Activated naive CD4-positive, alpha-beta T cell treated with anti-CD3 and anti-CD28 coated beads, Interleukin-2, amount 10 ng/mL, durations not matched to agents 7 days and 5 days (primary cell): Measurements from ENCODE around the gene CLEC16A.

ENCODE experiments used
- CTCF ChIA-PET: fragments of 350-600 bp; sonication (Branson Sonifier 250); formaldehyde crosslinking; loops from one replicate; lab custom pipeline; 2021; ENCODE audit warnings: antibody characterized with exemption; lab: Charles Lee
- DNase-seq: peaks from one replicate; pipeline ENCODE4 v3.0.0-alpha.2; 2020
- H3K27ac Mint-ChIP-seq: one replicate; pipeline ENCODE4 v1.8.0; 2021; ENCODE audit warnings: mild to moderate bottlenecking, moderate library complexity, mixed read lengths
- H3K27me3 Mint-ChIP-seq: one replicate; pipeline ENCODE4 v1.8.0; 2021; ENCODE audit warnings: mild to moderate bottlenecking, mixed read lengths
- H3K36me3 Mint-ChIP-seq: one replicate; pipeline ENCODE4 v1.8.0; 2021; ENCODE audit warnings: mixed read lengths
- H3K4me1 Mint-ChIP-seq: one replicate; pipeline ENCODE4 v1.8.0; 2021; ENCODE audit warnings: mixed read lengths
- H3K4me3 Mint-ChIP-seq: one replicate; pipeline ENCODE4 v1.8.0; 2021; ENCODE audit warnings: mild to moderate bottlenecking, moderate library complexity, mixed read lengths
- H3K9me3 Mint-ChIP-seq: one replicate; pipeline ENCODE4 v1.8.0; 2021; ENCODE audit warnings: mixed read lengths

CLEC16A gene

GRCh38 chr16:11020388-11020787 is 76.0 kb downstream of the CLEC16A start:
- no peaks in the 10 kb centered on the region for H3K9me3 Mint-ChIP-seq
- CTCF ChIA-PET: no interaction called here
- H3K4me3 Mint-ChIP-seq: no peak overlapping the region
- no peak overlapping the region for H3K27ac Mint-ChIP-seq
- no peaks in the 10 kb centered on the region for H3K27me3 Mint-ChIP-seq
- peaks cover 12% of the 10 kb centered on the region for H3K4me1 Mint-ChIP-seq
- DNase-seq: no peak
- peaks cover 46% of the 10 kb centered on the region for H3K36me3 Mint-ChIP-seq

- H3K4me1 Mint-ChIP-seq: peaks cover 12% of the 10 kb centered on the region
- CTCF ChIA-PET: no interaction called here
- no peak overlapping the region for H3K4me3 Mint-ChIP-seq
- no peaks in the 10 kb centered on the region for H3K27me3 Mint-ChIP-seq
- DNase-seq: no peak
- peaks cover 50% of the 10 kb centered on the region for H3K36me3 Mint-ChIP-seq
- H3K27ac Mint-ChIP-seq: no peak overlapping the region
- H3K9me3 Mint-ChIP-seq: peaks cover 3% of the 10 kb centered on the region
Measured at GRCh38 chr16:11020792-11021551, 76.6 kb downstream of the CLEC16A start.

GRCh38 chr16:11022002-11022401 is 77.6 kb downstream of the CLEC16A start:
- Mint-ChIP-seq H3K4me1 (peaks cover 8% of the 10 kb centered on the region), H3K27ac (no peak overlapping the region), H3K4me3 (no peak overlapping the region), H3K9me3 (peaks cover 12% of the 10 kb centered on the region), H3K36me3 (peaks cover 60% of the 10 kb centered on the region), H3K27me3 (no peaks in the 10 kb centered on the region)
- no peak for DNase-seq
- CTCF ChIA-PET: no interaction called here

GRCh38 chr16:11023262-11024039 is 79.1 kb downstream of the CLEC16A start:
- no peak overlapping the region for H3K4me3 Mint-ChIP-seq
- H3K27me3 Mint-ChIP-seq: no peaks in the 10 kb centered on the region
- DNase-seq: no peak
- H3K4me1 Mint-ChIP-seq: peaks cover 8% of the 10 kb centered on the region
- no peak overlapping the region for H3K27ac Mint-ChIP-seq
- peaks cover 18% of the 10 kb centered on the region for H3K9me3 Mint-ChIP-seq
- H3K36me3 Mint-ChIP-seq: peaks cover 75% of the 10 kb centered on the region
- CTCF ChIA-PET: no interaction called here

GRCh38 chr16:11024333-11025053 is 80.1 kb downstream of the CLEC16A start:
- no peak overlapping the region for H3K4me3 Mint-ChIP-seq

GRCh38 chr16:11025120-11025531 is 80.8 kb downstream of the CLEC16A start:
- Mint-ChIP-seq H3K27me3 (no peaks in the 10 kb centered on the region), H3K27ac (no peak overlapping the region), H3K4me1 (peaks cover 10% of the 10 kb centered on the region), H3K9me3 (peaks cover 32% of the 10 kb centered on the region), H3K4me3 (no peak overlapping the region), H3K36me3 (peaks cover 88% of the 10 kb centered on the region)
- no peak for DNase-seq
- CTCF ChIA-PET: interaction anchor here (1.3 kb wide), 1 partner anchor 10 kb away, joined by 6 read pairs; no protein-coding TSS in a partner anchor

More at GRCh38 chr16:11024333-11025053, 80.1 kb downstream of the CLEC16A start:
- peaks cover 8% of the 10 kb centered on the region for H3K4me1 Mint-ChIP-seq
- peaks cover 82% of the 10 kb centered on the region for H3K36me3 Mint-ChIP-seq
- H3K9me3 Mint-ChIP-seq: peaks cover 27% of the 10 kb centered on the region
- CTCF ChIA-PET: interaction anchor here (1.3 kb wide), 1 partner anchor 9 kb away, joined by 6 read pairs; no protein-coding TSS in a partner anchor
- no peaks in the 10 kb centered on the region for H3K27me3 Mint-ChIP-seq
- H3K27ac Mint-ChIP-seq: no peak overlapping the region
- no peak for DNase-seq

- Mint-ChIP-seq H3K27ac (no peak overlapping the region), H3K9me3 (peaks cover 32% of the 10 kb centered on the region), H3K4me3 (no peak overlapping the region), H3K36me3 (peaks cover 95% of the 10 kb centered on the region), H3K27me3 (no peaks in the 10 kb centered on the region), H3K4me1 (peaks cover 35% of the 10 kb centered on the region)
- no peak for DNase-seq
- CTCF ChIA-PET: no interaction called here
Measured at GRCh38 chr16:11029948-11030347, 85.6 kb downstream of the CLEC16A start.

GRCh38 chr16:11030990-11031510 is 86.7 kb downstream of the CLEC16A start:
- H3K4me1 Mint-ChIP-seq: peaks cover 34% of the 10 kb centered on the region
- no peak overlapping the region for H3K27ac Mint-ChIP-seq
- CTCF ChIA-PET: no interaction called here
- H3K9me3 Mint-ChIP-seq: peaks cover 28% of the 10 kb centered on the region
- peaks cover 91% of the 10 kb centered on the region for H3K36me3 Mint-ChIP-seq
- DNase-seq: no peak
- no peak overlapping the region for H3K4me3 Mint-ChIP-seq
- no peaks in the 10 kb centered on the region for H3K27me3 Mint-ChIP-seq

- Mint-ChIP-seq H3K27ac (peak overlapping the region; percentile 8), H3K36me3 (peaks cover 84% of the 10 kb centered on the region), H3K4me1 (peaks cover 34% of the 10 kb centered on the region)
Measured at GRCh38 chr16:11032000-11032921, 87.9 kb downstream of the CLEC16A start.

GRCh38 chr16:11032922-11033291 is 88.5 kb downstream of the CLEC16A start:
- Mint-ChIP-seq H3K36me3 (peaks cover 80% of the 10 kb centered on the region), H3K27ac (no peak overlapping the region), H3K4me3 (no peak overlapping the region), H3K27me3 (no peaks in the 10 kb centered on the region), H3K9me3 (peaks cover 14% of the 10 kb centered on the region), H3K4me1 (peaks cover 35% of the 10 kb centered on the region)
- CTCF ChIA-PET: interaction anchor here (0.7 kb wide), 1 partner anchor 62 kb away, joined by 3 read pairs; no protein-coding TSS in a partner anchor
- DNase-seq: no peak

More at GRCh38 chr16:11032000-11032921, 87.9 kb downstream of the CLEC16A start:
- H3K27me3 Mint-ChIP-seq: no peaks in the 10 kb centered on the region
- DNase-seq: no peak
- peaks cover 19% of the 10 kb centered on the region for H3K9me3 Mint-ChIP-seq
- CTCF ChIA-PET: no interaction called here
- H3K4me3 Mint-ChIP-seq: no peak overlapping the region

- H3K36me3 Mint-ChIP-seq: peaks cover 78% of the 10 kb centered on the region
- H3K4me3 Mint-ChIP-seq: no peak overlapping the region
- peaks cover 39% of the 10 kb centered on the region for H3K4me1 Mint-ChIP-seq
- CTCF ChIA-PET: interaction anchor here (0.7 kb wide), 1 partner anchor 62 kb away, joined by 3 read pairs; no protein-coding TSS in a partner anchor
- H3K27ac Mint-ChIP-seq: no peak overlapping the region
- no peaks in the 10 kb centered on the region for H3K27me3 Mint-ChIP-seq
- no peak for DNase-seq
- peaks cover 11% of the 10 kb centered on the region for H3K9me3 Mint-ChIP-seq
Measured at GRCh38 chr16:11033629-11034420, 89.5 kb downstream of the CLEC16A start.

- Mint-ChIP-seq H3K36me3 (peaks cover 75% of the 10 kb centered on the region), H3K27me3 (no peaks in the 10 kb centered on the region), H3K27ac (no peak overlapping the region)
Measured at GRCh38 chr16:11034481-11034931, 90.1 kb downstream of the CLEC16A start.

More at GRCh38 chr16:11034481-11034931, 90.1 kb downstream of the CLEC16A start:
- DNase-seq: no peak
- Mint-ChIP-seq H3K4me1 (peaks cover 40% of the 10 kb centered on the region), H3K4me3 (no peak overlapping the region), H3K9me3 (peaks cover 5% of the 10 kb centered on the region)
- CTCF ChIA-PET: interaction anchor here (1.8 kb wide), 1 partner anchor 15 kb away, joined by 4 read pairs; no protein-coding TSS in a partner anchor
